K562 treated with DMSO at 1 percent for 12 hours (cell line): Measurements from ENCODE around the gene RASGEF1B. TPM values are rescaled to one million over a fixed set of nuclear protein-coding genes. Genes with fewer than 3 reads are reported as not detected.

ENCODE experiments used
- total RNA-seq: library from RNA; unstranded; fragments of 300-600 nt; gene quantifications from 2 replicates; pipeline ENCODE4 v1.2.3, GENCODE V29; 2022; ENCODE audit not compliant: insufficient read depth

Gene RASGEF1B
- total RNA-seq: 0.26 and 0.46 TPM in 2 replicates

DNA sequence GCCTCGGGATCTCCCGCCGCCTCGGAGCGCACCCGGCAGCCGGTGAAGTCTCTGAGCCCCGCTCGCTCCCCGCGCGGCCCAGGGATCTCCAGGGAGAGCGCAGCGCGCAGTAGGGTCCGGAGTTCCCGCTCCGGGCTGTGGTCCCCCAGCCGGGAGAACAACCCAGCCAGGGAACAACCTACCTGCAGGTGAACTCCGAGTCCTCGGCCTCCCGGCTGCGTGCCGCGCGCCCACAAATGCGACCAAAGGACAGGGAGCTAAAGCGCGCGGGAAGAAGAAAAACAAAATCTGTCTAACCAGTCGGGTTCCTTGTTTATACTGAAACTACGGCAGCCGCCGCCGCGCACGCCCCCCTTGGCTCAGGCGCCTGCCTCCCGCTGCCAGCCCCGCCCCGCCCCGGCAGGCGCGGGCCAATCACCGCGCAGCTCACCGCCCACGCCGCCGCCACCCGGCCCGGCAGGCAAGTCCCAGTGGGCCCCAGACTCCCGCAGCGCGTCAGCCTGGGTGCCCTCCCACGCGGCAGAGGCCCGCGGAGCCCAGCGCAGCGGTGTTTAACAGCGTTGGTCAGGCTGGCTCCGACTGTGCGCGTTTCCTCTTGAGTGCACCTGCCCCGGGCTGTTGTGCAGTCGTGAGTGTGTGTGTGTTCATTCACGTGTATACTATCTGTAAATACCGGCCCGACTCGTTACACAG is at the start of gene RASGEF1B:
Gene RASGEF1B, minus strand, starts transcription at position 320 of the 693 bp plus-strand sequence. CDS start 12,399 bp downstream, outside the sequence.

